Measurements from ENCODE around the gene APOA1. TPM values are rescaled to one million over a fixed set of nuclear protein-coding genes. Genes with fewer than 3 reads are reported as not detected.

Gene APOA1
- polyA plus RNA-seq, 1 experiment: not detected

DNA sequence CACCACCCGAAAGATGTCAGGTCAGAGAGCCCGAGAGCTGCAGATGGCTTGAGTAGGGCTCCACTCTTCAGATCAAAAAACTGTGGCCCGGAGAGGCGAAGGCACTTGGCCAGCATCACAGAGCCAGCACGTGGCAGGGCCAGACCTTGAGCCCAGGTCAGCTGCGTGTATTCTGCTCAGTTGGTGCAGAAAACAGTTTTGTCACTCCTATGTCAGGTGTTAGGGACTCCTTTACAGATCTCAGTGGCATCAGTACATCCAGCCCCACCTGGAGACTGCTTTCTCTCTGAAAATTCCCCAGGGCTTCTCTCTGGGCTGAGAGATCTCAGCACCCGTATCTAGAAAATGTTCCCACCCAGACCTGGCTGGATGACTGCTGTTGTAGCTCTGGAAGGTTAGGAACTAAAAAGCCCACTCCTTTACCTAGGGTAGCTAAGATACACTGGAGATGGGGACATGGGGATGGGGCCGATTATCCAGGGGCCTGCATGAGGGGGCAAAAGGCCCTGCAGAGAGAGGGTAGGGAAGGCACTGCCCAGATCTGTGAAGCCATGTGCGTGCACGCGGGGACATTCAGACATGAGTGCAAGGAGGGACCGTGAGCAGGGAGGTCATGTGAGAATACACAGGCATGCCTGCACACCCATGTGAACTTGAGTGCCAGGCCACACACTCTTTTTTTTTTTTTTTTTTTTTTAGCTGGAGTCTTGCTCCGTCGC is 3.4 kb downstream of the APOA1 start:
- CTCF ChIA-PET: interaction anchor here (5.3 kb wide), 1 partner anchor 41 kb away, joined by 138 read pairs; the partner anchor contains the start of gene APOA5
- TF ChIP-seq, protein P1, sequence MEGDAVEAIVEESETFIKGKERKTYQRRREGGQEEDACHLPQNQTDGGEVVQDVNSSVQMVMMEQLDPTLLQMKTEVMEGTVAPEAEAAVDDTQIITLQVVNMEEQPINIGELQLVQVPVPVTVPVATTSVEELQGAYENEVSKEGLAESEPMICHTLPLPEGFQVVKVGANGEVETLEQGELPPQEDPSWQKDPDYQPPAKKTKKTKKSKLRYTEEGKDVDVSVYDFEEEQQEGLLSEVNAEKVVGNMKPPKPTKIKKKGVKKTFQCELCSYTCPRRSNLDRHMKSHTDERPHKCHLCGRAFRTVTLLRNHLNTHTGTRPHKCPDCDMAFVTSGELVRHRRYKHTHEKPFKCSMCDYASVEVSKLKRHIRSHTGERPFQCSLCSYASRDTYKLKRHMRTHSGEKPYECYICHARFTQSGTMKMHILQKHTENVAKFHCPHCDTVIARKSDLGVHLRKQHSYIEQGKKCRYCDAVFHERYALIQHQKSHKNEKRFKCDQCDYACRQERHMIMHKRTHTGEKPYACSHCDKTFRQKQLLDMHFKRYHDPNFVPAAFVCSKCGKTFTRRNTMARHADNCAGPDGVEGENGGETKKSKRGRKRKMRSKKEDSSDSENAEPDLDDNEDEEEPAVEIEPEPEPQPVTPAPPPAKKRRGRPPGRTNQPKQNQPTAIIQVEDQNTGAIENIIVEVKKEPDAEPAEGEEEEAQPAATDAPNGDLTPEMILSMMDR (IDR thresholded peaks at IDR 0.05; ENCODE audit: low read depth, low read length): no peak
- Histone ChIP-seq H3K27ac (ENCODE audit: low read depth, low read length) (no peak overlapping the region), H3K4me3 (ENCODE audit: low read depth, low read length) (no peak overlapping the region), H3K9me3 (ENCODE audit: control insufficient read depth, insufficient read depth, low read length) (no peaks in the 10 kb centered on the region), H3K27me3 (ENCODE audit: control insufficient read depth, insufficient read depth, low read length) (no peaks in the 10 kb centered on the region)
- no peak for DNase-seq (ENCODE audit: low read depth, low spot score)
- POLR2A ChIA-PET: no interaction called here

DNA sequence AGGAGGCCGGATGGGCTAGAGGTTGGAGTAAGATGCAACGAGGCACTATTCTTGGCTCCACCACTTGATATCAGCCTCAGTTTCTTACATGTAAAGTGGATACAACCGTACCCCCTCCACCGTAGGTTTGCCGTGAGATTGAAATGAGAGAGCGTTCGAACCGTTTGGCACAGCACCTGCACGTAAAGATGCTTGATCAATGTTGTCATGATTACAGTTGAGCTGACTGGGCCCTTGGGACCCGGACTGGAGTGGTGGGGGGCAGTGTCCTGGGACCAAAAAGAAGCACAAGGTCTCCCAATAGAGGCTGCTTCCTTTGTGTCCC is 4.0 kb downstream of the APOA1 start:
- TF ChIP-seq, protein P1 (IDR thresholded peaks at IDR 0.05; ENCODE audit: low read depth, low read length): no peak
- POLR2A ChIA-PET: no interaction called here

DNA sequence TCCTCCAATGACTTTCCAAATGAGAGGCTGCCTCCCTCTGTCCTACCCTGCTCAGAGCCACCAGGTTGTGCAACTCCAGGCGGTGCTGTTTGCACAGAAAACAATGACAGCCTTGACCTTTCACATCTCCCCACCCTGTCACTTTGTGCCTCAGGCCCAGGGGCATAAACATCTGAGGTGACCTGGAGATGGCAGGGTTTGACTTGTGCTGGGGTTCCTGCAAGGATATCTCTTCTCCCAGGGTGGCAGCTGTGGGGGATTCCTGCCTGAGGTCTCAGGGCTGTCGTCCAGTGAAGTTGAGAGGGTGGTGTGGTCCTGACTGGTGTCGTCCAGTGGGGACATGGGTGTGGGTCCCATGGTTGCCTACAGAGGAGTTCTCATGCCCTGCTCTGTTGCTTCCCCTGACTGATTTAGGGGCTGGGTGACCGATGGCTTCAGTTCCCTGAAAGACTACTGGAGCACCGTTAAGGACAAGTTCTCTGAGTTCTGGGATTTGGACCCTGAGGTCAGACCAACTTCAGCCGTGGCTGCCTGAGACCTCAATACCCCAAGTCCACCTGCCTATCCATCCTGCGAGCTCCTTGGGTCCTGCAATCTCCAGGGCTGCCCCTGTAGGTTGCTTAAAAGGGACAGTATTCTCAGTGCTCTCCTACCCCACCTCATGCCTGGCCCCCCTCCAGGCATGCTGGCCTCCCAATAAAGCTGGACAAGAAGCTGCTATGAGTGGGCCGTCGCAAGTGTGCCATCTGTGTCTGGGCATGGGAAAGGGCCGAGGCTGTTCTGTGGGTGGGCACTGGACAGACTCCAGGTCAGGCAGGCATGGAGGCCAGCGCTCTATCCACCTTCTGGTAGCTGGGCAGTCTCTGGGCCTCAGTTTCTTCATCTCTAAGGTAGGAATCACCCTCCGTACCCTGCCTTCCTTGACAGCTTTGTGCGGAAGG is 4.8 kb downstream of the APOA1 start:
- POLR2A ChIA-PET: no interaction called here
- CTCF ChIA-PET: interaction anchor here (5.3 kb wide), 1 partner anchor 39 kb away, joined by 138 read pairs; the partner anchor contains the start of gene APOA5
- DNase-seq (ENCODE audit: low read depth, low spot score): no peak

More for the DNA sequence above, 4.0 kb downstream of the APOA1 start:
- no peak overlapping the region for H3K4me3 ChIP-seq (ENCODE audit: low read depth, low read length)
- H3K27me3 ChIP-seq (ENCODE audit: control insufficient read depth, insufficient read depth, low read length): no peaks in the 10 kb centered on the region
- no peak overlapping the region for H3K27ac ChIP-seq (ENCODE audit: low read depth, low read length)
- no peak for DNase-seq (ENCODE audit: low read depth, low spot score)
- CTCF ChIA-PET: interaction anchor here (5.3 kb wide), 1 partner anchor 40 kb away, joined by 138 read pairs; the partner anchor contains the start of gene APOA5
- no peaks in the 10 kb centered on the region for H3K9me3 ChIP-seq (ENCODE audit: control insufficient read depth, insufficient read depth, low read length)

DNA sequence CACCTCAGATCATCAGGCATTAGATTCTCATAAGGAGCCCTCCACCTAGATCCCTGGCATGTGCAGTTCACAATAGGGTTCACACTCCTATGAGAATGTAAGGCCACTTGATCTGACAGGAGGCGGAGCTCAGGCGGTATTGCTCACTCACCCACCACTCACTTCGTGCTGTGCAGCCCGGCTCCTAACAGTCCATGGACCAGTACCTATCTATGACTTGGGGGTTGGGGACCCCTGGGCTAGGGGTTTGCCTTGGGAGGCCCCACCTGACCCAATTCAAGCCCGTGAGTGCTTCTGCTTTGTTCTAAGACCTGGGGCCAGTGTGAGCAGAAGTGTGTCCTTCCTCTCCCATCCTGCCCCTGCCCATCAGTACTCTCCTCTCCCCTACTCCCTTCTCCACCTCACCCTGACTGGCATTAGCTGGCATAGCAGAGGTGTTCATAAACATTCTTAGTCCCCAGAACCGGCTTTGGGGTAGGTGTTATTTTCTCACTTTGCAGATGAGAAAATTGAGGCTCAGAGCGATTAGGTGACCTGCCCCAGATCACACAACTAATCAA is 5.6 kb downstream of the APOA1 start:
- POLR2A ChIA-PET: no interaction called here
- TF ChIP-seq, protein P1 (IDR thresholded peaks at IDR 0.05; ENCODE audit: low read depth, low read length): no peak
- CTCF ChIA-PET: no interaction called here
- no peak overlapping the region for H3K27ac ChIP-seq (ENCODE audit: low read depth, low read length)
- H3K9me3 ChIP-seq (ENCODE audit: control insufficient read depth, insufficient read depth, low read length): no peaks in the 10 kb centered on the region
- DNase-seq (ENCODE audit: low read depth, low spot score): no peak
- peaks cover 2% of the 10 kb centered on the region for H3K27me3 ChIP-seq (ENCODE audit: control insufficient read depth, insufficient read depth, low read length)
- H3K4me3 ChIP-seq (ENCODE audit: low read depth, low read length): no peak overlapping the region

More for the DNA sequence above, 4.8 kb downstream of the APOA1 start:
- no peak overlapping the region for H3K4me3 ChIP-seq (ENCODE audit: low read depth, low read length)
- TF ChIP-seq, protein P1 (IDR thresholded peaks at IDR 0.05; ENCODE audit: low read depth, low read length): no peak
- no peaks in the 10 kb centered on the region for H3K27me3 ChIP-seq (ENCODE audit: control insufficient read depth, insufficient read depth, low read length)
- H3K27ac ChIP-seq (ENCODE audit: low read depth, low read length): no peak overlapping the region
- H3K9me3 ChIP-seq (ENCODE audit: control insufficient read depth, insufficient read depth, low read length): no peaks in the 10 kb centered on the region
